T-cell (primary cell): ENCODE data around the gene TP53AIP1. TPM values are rescaled to one million over a fixed set of nuclear protein-coding genes. Genes with fewer than 3 reads are reported as not detected.

ENCODE experiments used
- ATAC-seq, 4 experiments: fragments of 200-7000 bp in 3 of 4; fragments of 150-1000 bp in 1 of 4; cut with Tn5 transposase; replicated peaks in 1 of 4; 1 replicate in 3 of 4; 2 replicates in 1 of 4; pipeline ENCODE4 v1.10.0; 2021; ENCODE audit warnings: moderate library complexity in 3 of 4, mild to moderate bottlenecking in 2 of 4, moderate number of reproducible peaks in 1 of 4
- CTCF ChIA-PET, 2 donors: fragments of 300-600 bp; sonication (Branson Sonifier 250); formaldehyde crosslinking; loops; one replicate each; lab custom pipeline; 2022; ENCODE audit warnings: antibody characterized with exemption in 2 of 2; lab: Charles Lee
- POLR2A ChIA-PET, 2 donors: fragments of 300-600 bp; sonication (Branson Sonifier 250); formaldehyde crosslinking; loops; one replicate each; lab custom pipeline; 2022; ENCODE audit warnings: antibody characterized with exemption in 2 of 2; lab: Charles Lee
- DNase-seq, 35 experiments: peaks; one replicate each; pipeline versions ENCODE4 v3.0.0 to v3.0.0-alpha.2; 2013 to 2023
- H3K27ac ChIP-seq: one replicate; pipeline ENCODE4 v1.5.1; 2013; ENCODE audit warnings: low read length
- H3K27me3 ChIP-seq, 2 experiments: replicated peaks in 1 of 2; 1 replicate in 1 of 2; 2 replicates in 1 of 2; pipeline versions ENCODE4 v1.6.1 to v1.7.0; 2013; ENCODE audit warnings: low read length in 1 of 2, mixed read lengths in 1 of 2; ENCODE audit not compliant: control insufficient read depth in 2 of 2, insufficient read depth in 2 of 2; ENCODE audit errors: extremely low read depth in 1 of 2
- H3K36me3 ChIP-seq, 2 donors: 1 replicate in 1 of 2; 2 replicates in 1 of 2; pipeline versions ENCODE4 v1.6.1 to v1.7.0; 2013; ENCODE audit warnings: low read length in 1 of 2; ENCODE audit not compliant: control insufficient read depth in 2 of 2, insufficient read depth in 1 of 2; ENCODE audit errors: extremely low read depth in 1 of 2
- H3K4me1 ChIP-seq, 2 experiments: 1 replicate in 1 of 2; 2 replicates in 1 of 2; pipeline versions ENCODE4 v1.6.1 to v1.7.0; 2013; ENCODE audit warnings: low read length in 2 of 2, mixed read lengths in 1 of 2; ENCODE audit not compliant: insufficient read depth in 2 of 2, control insufficient read depth in 1 of 2; ENCODE audit errors: extremely low read depth in 1 of 2
- H3K4me3 ChIP-seq, 2 donors: 1 replicate in 1 of 2; 2 replicates in 1 of 2; pipeline versions ENCODE4 v1.5.1 to v1.7.0; 2013; ENCODE audit warnings: mild to moderate bottlenecking in 2 of 2, low read length in 1 of 2, moderate library complexity in 1 of 2; ENCODE audit not compliant: control insufficient read depth in 1 of 2; ENCODE audit errors: extremely low read depth in 1 of 2
- H3K9me3 ChIP-seq: 2 replicates; pipeline ENCODE4 v1.7.0; 2013
- H3K27ac Mint-ChIP-seq, 2 donors: one replicate each; pipeline ENCODE4 v1.8.0; 2020 to 2021; ENCODE audit warnings: mild to moderate bottlenecking in 2 of 2, mixed read lengths in 2 of 2
- H3K27me3 Mint-ChIP-seq, 2 donors: one replicate each; pipeline ENCODE4 v1.8.0; 2021 to 2022; ENCODE audit warnings: mixed read lengths in 2 of 2
- H3K36me3 Mint-ChIP-seq: one replicate; pipeline ENCODE4 v1.8.0; 2021; ENCODE audit warnings: mixed read lengths
- H3K4me1 Mint-ChIP-seq, 3 donors: one replicate each; pipeline ENCODE4 v1.8.0; 2020 to 2022; ENCODE audit warnings: mixed read lengths in 3 of 3, mild to moderate bottlenecking in 1 of 3
- H3K4me3 Mint-ChIP-seq, 3 donors: one replicate each; pipeline ENCODE4 v1.8.0; 2020 to 2022; ENCODE audit warnings: mild to moderate bottlenecking in 3 of 3, mixed read lengths in 3 of 3, moderate library complexity in 3 of 3
- H3K9me3 Mint-ChIP-seq, 3 donors: one replicate each; pipeline ENCODE4 v1.8.0; 2020 to 2022; ENCODE audit warnings: mixed read lengths in 3 of 3
- WGBS: methylation state at CpG from one replicate; pipeline ENCODE4 v1.1.5; 2013; ENCODE audit warnings: missing lambda C conversion rate; ENCODE audit not compliant: insufficient coverage; 5-methylcytosine and 5-hydroxymethylcytosine counted together
- total RNA-seq, 35 experiments: library from RNA in 6 of 35; stranded (reverse) in 6 of 35; fragments of 120-200 nt in 1 of 35; gene quantifications; one replicate each; pipeline versions ENCODE4 v1.2.1 to v1.2.4 and lab custom pipeline; 2013 to 2026

The TP53AIP1 gene
- total RNA-seq, 5 donors from 2014 or later (not counting 1 experiment from before 2014, with no cell fraction given): not detected

DNA sequence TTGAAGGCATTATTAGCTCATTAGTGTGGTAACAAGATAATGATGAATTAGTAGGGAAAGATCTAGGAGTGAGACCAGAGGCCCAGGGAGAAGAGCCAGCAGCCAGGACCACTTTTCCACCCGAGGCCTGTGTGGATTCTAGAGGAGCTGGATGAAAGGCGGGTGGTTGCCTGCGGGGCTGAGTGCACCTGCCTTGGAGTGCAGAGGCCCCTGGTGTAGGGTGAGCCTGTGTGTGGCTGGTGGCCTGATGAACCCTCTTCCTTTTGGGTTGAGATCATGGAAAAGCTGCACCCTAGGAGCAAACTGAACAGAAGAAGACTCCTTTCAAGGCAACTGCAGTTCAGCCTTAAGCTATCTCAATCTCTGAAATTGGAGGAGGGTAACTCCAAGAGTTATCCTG is 5.9 kb upstream of the TP53AIP1 start:
- ATAC-seq (no peak), DNase-seq (no peak)
- Mint-ChIP-seq H3K27me3 (peaks cover 15 to 25% of the 10 kb centered on the region in 2 donors), H3K9me3 (no peaks in the 10 kb centered on the region), H3K4me3 (no peak overlapping the region), H3K27ac (no peak overlapping the region), H3K4me1 (no peaks in the 10 kb centered on the region), H3K36me3 (no peaks in the 10 kb centered on the region)
- CTCF ChIA-PET: interaction anchor here in 1 of 2 donors (0.9 kb wide), 1 partner anchor 9 kb away, joined by 4 read pairs; no protein-coding TSS in a partner anchor
- Histone ChIP-seq H3K4me1 (no peaks in the 10 kb centered on the region), H3K27ac (no peak overlapping the region), H3K36me3 (no peaks in the 10 kb centered on the region), H3K27me3 (peaks cover 0 to 2% of the 10 kb centered on the region in 2 experiments), H3K4me3 (no peak overlapping the region), H3K9me3 (no peaks in the 10 kb centered on the region)
- WGBS: 23% methylated on average over 3 of the region's 3 CpGs
- POLR2A ChIA-PET: no interaction called here

DNA sequence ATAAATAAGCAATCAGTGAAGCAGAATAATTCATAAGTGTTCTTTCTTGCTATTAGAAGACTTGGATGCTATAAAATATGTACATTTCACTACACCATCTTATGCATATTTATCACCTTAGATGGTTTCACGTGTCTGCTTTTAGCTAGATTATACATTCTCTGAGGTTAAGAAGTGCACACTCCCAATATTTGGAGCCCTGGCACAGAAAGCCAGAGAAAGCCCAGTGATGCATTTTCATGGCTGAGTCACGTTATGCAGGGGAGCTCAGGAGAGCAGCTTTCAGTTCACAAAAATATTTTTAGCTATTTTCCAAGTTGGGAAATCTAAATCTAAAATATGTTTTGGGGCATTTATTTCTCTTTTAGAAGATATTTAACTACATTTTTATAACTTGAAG is 5.1 kb upstream of the TP53AIP1 start:
- no peaks in the 10 kb centered on the region for H3K36me3 Mint-ChIP-seq
- H3K27ac Mint-ChIP-seq: no peak overlapping the region
- no peak overlapping the region for H3K4me3 Mint-ChIP-seq
- H3K4me1 Mint-ChIP-seq: no peaks in the 10 kb centered on the region
- no peaks in the 10 kb centered on the region for H3K9me3 Mint-ChIP-seq
- H3K36me3 ChIP-seq: no peaks in the 10 kb centered on the region
- no peaks in the 10 kb centered on the region for H3K9me3 ChIP-seq
- DNase-seq (no peak), ATAC-seq (no peak)
- peaks cover 0 to 2% of the 10 kb centered on the region in 2 experiments for H3K27me3 ChIP-seq
- POLR2A ChIA-PET: no interaction called here
- peaks cover 8 to 29% of the 10 kb centered on the region in 2 donors for H3K27me3 Mint-ChIP-seq
- H3K27ac ChIP-seq: no peak overlapping the region
- CTCF ChIA-PET: no interaction called here
- H3K4me1 ChIP-seq: no peaks in the 10 kb centered on the region
- no peak overlapping the region for H3K4me3 ChIP-seq
- 80% methylated on average over 1 of the region's 2 CpGs for WGBS

DNA sequence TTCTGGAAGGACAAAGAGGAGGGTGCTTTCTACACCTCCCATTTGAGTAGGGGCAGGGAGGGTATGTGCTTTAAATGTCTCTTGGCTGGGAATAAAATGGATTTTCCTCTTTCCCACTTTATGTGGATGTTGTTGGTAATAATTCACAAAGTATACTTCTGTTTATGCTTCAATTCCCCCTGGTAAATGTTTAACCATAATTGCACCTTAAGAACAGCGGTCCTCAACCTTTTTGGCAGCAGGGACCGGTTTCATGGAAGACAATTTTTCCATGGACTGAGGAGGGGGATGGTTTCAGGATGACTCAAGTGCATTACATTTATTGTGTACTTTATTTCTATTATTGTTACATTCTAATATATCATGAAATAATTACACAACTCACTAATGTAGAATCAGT is 4.0 kb upstream of the TP53AIP1 start:
- H3K27me3 Mint-ChIP-seq: peaks cover 7 to 29% of the 10 kb centered on the region in 2 donors
- Histone ChIP-seq H3K9me3 (no peaks in the 10 kb centered on the region), H3K4me3 (no peak overlapping the region), H3K36me3 (no peaks in the 10 kb centered on the region), H3K27ac (no peak overlapping the region), H3K27me3 (peaks cover 0 to 10% of the 10 kb centered on the region in 2 experiments), H3K4me1 (no peaks in the 10 kb centered on the region)
- no peaks in the 10 kb centered on the region for H3K36me3 Mint-ChIP-seq
- H3K9me3 Mint-ChIP-seq: no peaks in the 10 kb centered on the region
- no peak for DNase-seq
- no peaks in the 10 kb centered on the region for H3K4me1 Mint-ChIP-seq
- ChIA-PET CTCF (interaction anchor here in 1 of 2 donors (1.4 kb wide), 1 partner anchor 10 kb away, joined by 5 read pairs; no protein-coding TSS in a partner anchor), POLR2A (interaction anchor here in 1 of 2 donors (0.7 kb wide), 1 partner anchor 1301 kb away, joined by 3 read pairs; no protein-coding TSS in a partner anchor)
- H3K27ac Mint-ChIP-seq: no peak overlapping the region
- no peak overlapping the region for H3K4me3 Mint-ChIP-seq
- ATAC-seq: no peak
- no CpG with 5 or more reads among the region's 2 CpGs for WGBS

DNA sequence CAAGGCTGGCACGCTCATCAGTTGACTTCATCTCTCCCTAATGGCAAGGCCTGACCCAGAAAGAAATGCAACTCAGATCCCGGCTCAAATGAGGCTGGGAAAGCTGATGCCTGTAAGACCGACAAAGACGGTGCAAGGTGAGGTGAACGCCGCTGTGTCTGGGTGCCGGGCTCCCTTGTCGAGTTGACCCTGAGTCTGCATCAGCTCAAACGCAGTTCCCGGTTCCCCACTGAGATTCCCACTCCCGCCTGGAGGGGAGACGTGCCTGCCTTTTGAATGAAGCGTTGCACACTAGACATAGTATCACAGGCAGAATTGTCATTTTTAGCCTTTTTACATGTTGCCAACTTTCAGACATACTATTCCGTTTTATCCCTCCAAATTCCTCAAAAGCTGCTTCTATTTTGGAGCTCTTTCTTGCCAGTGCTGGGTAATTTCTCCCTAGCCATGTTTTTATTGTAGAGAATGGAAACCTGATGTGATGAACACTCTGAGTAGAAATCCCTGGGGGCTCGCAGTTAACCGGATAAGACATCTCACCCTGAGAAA is 831 bp upstream of the TP53AIP1 start:
- peaks cover 0 to 24% of the 10 kb centered on the region in 2 experiments for H3K27me3 ChIP-seq
- Mint-ChIP-seq H3K27me3 (peaks cover 7 to 29% of the 10 kb centered on the region in 2 donors), H3K4me1 (no peaks in the 10 kb centered on the region), H3K36me3 (no peaks in the 10 kb centered on the region), H3K9me3 (no peaks in the 10 kb centered on the region), H3K4me3 (no peak overlapping the region), H3K27ac (no peak overlapping the region)
- WGBS: 86% methylated on average over 13 of the region's 16 CpGs
- POLR2A ChIA-PET: no interaction called here
- CTCF ChIA-PET: interaction anchor here in 1 of 2 donors (1.1 kb wide), 1 partner anchor 786 kb away, joined by 3 read pairs; no protein-coding TSS in a partner anchor
- ATAC-seq (no peak), DNase-seq (no peak)
- no peaks in the 10 kb centered on the region for H3K36me3 ChIP-seq
- no peaks in the 10 kb centered on the region for H3K4me1 ChIP-seq
- no peak overlapping the region for H3K27ac ChIP-seq
- no peak overlapping the region for H3K4me3 ChIP-seq
- no peaks in the 10 kb centered on the region for H3K9me3 ChIP-seq

DNA sequence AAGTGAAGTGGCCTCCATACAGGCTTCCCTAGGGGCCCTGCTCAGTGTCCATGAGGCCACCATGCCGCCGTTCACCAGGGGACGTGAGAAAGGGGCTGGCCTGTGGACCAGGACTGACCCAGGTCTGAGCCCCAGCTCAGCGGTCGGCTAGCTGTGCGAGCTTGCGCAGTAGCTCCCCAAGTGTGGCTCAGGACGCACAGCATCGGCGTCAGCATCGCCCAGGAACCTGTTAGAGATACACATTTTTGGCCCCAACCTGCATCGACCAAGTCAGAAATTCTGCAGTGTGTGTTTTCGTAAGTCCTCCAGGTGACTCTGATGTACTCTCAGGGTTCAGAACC is 429 bp downstream of the TP53AIP1 start:
- DNase-seq: no peak
- H3K36me3 ChIP-seq: no peaks in the 10 kb centered on the region
- Mint-ChIP-seq H3K9me3 (no peaks in the 10 kb centered on the region), H3K36me3 (no peaks in the 10 kb centered on the region), H3K27ac (no peak overlapping the region), H3K4me3 (no peak overlapping the region), H3K4me1 (no peaks in the 10 kb centered on the region), H3K27me3 (peaks cover 3 to 22% of the 10 kb centered on the region in 2 donors)
- POLR2A ChIA-PET: no interaction called here
- no peaks in the 10 kb centered on the region for H3K4me1 ChIP-seq
- H3K27ac ChIP-seq: no peak overlapping the region
- no peak for ATAC-seq
- CTCF ChIA-PET: no interaction called here
- H3K9me3 ChIP-seq: no peaks in the 10 kb centered on the region
- peaks cover 0 to 29% of the 10 kb centered on the region in 2 experiments for H3K27me3 ChIP-seq
- no peak overlapping the region for H3K4me3 ChIP-seq
- 98% methylated on average over 13 of the region's 13 CpGs for WGBS

DNA sequence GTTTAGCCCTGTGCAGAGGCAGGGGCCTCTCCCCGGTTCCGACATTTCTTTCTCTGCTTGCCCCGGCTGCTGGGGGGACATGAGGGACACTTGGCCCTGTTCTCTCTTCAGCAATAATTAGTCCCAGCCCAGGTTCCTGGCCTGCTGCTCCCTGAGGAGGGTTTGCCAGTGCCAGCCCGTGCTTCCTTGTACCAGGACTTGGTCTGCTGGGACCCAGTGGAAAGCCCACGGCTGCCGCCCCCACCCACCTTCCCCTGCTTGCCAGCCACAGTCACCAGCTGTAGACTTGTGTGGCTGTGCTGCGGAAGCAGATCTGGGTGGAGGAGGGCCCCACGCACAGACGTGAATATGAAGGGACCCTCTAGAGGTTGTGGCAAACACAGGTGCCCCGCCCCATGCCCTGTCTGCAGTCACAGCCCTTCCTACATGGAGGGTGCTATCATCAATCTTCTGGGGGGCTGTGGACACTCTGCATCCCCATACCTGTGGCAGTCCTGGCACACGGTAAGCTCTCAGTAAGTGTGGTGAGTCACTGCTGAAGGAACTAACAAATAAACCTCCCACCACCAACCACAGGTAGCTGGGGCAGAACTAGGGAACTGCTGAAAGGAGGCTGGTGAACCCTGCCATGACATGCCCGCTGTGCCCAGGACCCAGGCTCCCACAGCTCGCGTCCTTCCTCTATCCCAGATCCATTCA is 949 bp downstream of the TP53AIP1 start:
- 64% methylated on average over 9 of the region's 14 CpGs for WGBS
- Mint-ChIP-seq H3K27ac (no peak overlapping the region), H3K4me1 (no peaks in the 10 kb centered on the region), H3K9me3 (no peaks in the 10 kb centered on the region), H3K27me3 (peaks cover 3 to 22% of the 10 kb centered on the region in 2 donors), H3K4me3 (no peak overlapping the region), H3K36me3 (no peaks in the 10 kb centered on the region)
- no peaks in the 10 kb centered on the region for H3K9me3 ChIP-seq
- POLR2A ChIA-PET: no interaction called here
- CTCF ChIA-PET: no interaction called here
- ATAC-seq (no peak), DNase-seq (no peak)
- H3K27me3 ChIP-seq: peaks cover 0 to 29% of the 10 kb centered on the region in 2 experiments
- H3K4me1 ChIP-seq: no peaks in the 10 kb centered on the region
- H3K4me3 ChIP-seq: no peak overlapping the region
- no peak overlapping the region for H3K27ac ChIP-seq
- H3K36me3 ChIP-seq: no peaks in the 10 kb centered on the region
